HG02943 (cell line): Measurements from ENCODE around the gene SOS2.
"Not testable (repeated sequence)": the region's sequence is repeated elsewhere in the genome, so short reads cannot be mapped to it uniquely, and the experiment has no call there.

Experiments used
- ATAC-seq: cut with Tn5 transposase; IDR thresholded peaks from one replicate; pipeline ENCODE4 v1.9.1; 2021; ENCODE audit warnings: mild to moderate bottlenecking, low read depth, moderate library complexity; ENCODE audit not compliant: unreplicated experiment

The SOS2 gene

GRCh38 chr14:50088117-50088515, 143.3 kb downstream of the SOS2 start:
- no peak for ATAC-seq

- no peak for ATAC-seq
Observed at GRCh38 chr14:50087341-50088116, 143.8 kb downstream of the SOS2 start.

- ATAC-seq: no peak
Observed at GRCh38 chr14:50086321-50086711, 145.1 kb downstream of the SOS2 start.

- peak; percentile 56 for ATAC-seq
Observed at GRCh38 chr14:50085570-50086320, 145.6 kb downstream of the SOS2 start.

- no peak for ATAC-seq
Observed at GRCh38 chr14:50084666-50085065, 146.7 kb downstream of the SOS2 start.

GRCh38 chr14:50083467-50084337, 147.7 kb downstream of the SOS2 start:
- peak; percentile 37 for ATAC-seq

GRCh38 chr14:50082784-50083466, 148.5 kb downstream of the SOS2 start:
- peak; percentile 65 for ATAC-seq

GRCh38 chr14:50082308-50082742, 149.1 kb downstream of the SOS2 start:
- ATAC-seq: no peak

GRCh38 chr14:50079103-50079502, 152.3 kb downstream of the SOS2 start:
- ATAC-seq: not testable (repeated sequence)

- ATAC-seq: not testable (repeated sequence)
Observed at GRCh38 chr14:50073663-50074062, 157.7 kb downstream of the SOS2 start.

GRCh38 chr14:50072395-50072794, 159.0 kb downstream of the SOS2 start:
- no peak for ATAC-seq

- ATAC-seq: no peak
Observed at GRCh38 chr14:50070840-50071548, 160.4 kb downstream of the SOS2 start.

GRCh38 chr14:50070230-50070629, 161.1 kb downstream of the SOS2 start:
- no peak for ATAC-seq

GRCh38 chr14:50069325-50069724, 162.1 kb downstream of the SOS2 start:
- ATAC-seq: no peak

- ATAC-seq: no peak
Observed at GRCh38 chr14:50068496-50068895, 162.9 kb downstream of the SOS2 start.

- no peak for ATAC-seq
Observed at GRCh38 chr14:50067723-50068495, 163.5 kb downstream of the SOS2 start.
